Omental fat pad (tissue), 4 donors: ENCODE results near the gene SCLY. TPM values are rescaled to one million over a fixed set of nuclear protein-coding genes. Genes with fewer than 3 reads are reported as not detected.

ENCODE experiments used
- ATAC-seq: fragments of 150-250 bp; one replicate; pipeline ENCODE4 v1.9.1; 2016; ENCODE audit warnings: mild to moderate bottlenecking, moderate library complexity; ENCODE audit not compliant: low FRiP score
- DNase-seq: peaks from one replicate; pipeline ENCODE4 v3.0.0-alpha.2; 2019; ENCODE audit warnings: low spot score
- CTCF ChIP-seq, 3 donors: fragments of 450-650 bp; IDR thresholded peaks; one replicate each; pipeline ENCODE4 v1.5.1; 2016 to 2017; ENCODE audit warnings: antibody characterized with exemption in 3 of 3, mild to moderate bottlenecking in 3 of 3, moderate library complexity in 2 of 3
- total RNA-seq, 4 donors: library from RNA; depleted of rRNA; stranded (reverse); fragments of >200 nt; gene quantifications; one replicate each; pipeline ENCODE4 v1.1.0, GENCODE V29; 2016

Gene SCLY
- total RNA-seq, 4 donors from 2014 or later, result 7.3 to 15.8 (median 12.5) TPM

GRCh38 chr2:238039151-238039550 lies 21.6 kb upstream of the SCLY start:
- no peak for TF ChIP-seq CTCF (IDR thresholded peaks at IDR 0.05)
- ATAC-seq, result no peak

GRCh38 chr2:238039985-238040384 lies 20.8 kb upstream of the SCLY start:
- TF ChIP-seq CTCF (IDR thresholded peaks at IDR 0.05), result no peak
- DNase-seq (no peak), ATAC-seq (no peak)

More at GRCh38 chr2:238039151-238039550, 21.6 kb upstream of the SCLY start:
- DNase-seq, result no peak

- no peak for TF ChIP-seq CTCF (IDR thresholded peaks at IDR 0.05)
- no peak for DNase-seq
- ATAC-seq, result no peak
These were observed 19.9 kb upstream of the SCLY start for GRCh38 chr2:238040918-238041317.

GRCh38 chr2:238042090-238042489 lies 18.7 kb upstream of the SCLY start:
- ATAC-seq (no peak), DNase-seq (no peak)
- TF ChIP-seq CTCF (IDR thresholded peaks at IDR 0.05), result no peak

GRCh38 chr2:238042849-238043584 lies 17.8 kb upstream of the SCLY start:
- no peak for TF ChIP-seq CTCF (IDR thresholded peaks at IDR 0.05)
- ATAC-seq, result peak; percentile 76
- DNase-seq, result no peak

GRCh38 chr2:238043851-238044250 lies 16.9 kb upstream of the SCLY start:
- DNase-seq (no peak), ATAC-seq (no peak)
- TF ChIP-seq CTCF (IDR thresholded peaks at IDR 0.05), result no peak

- ATAC-seq, result no peak
- no peak for DNase-seq
- no peak for TF ChIP-seq CTCF (IDR thresholded peaks at IDR 0.05)
These were observed 15.2 kb upstream of the SCLY start for GRCh38 chr2:238045575-238045974.
